Measurements from ENCODE around the gene REPIN1. TPM values are rescaled to one million over a fixed set of nuclear protein-coding genes. Genes with fewer than 3 reads are reported as not detected.

REPIN1 gene
- total RNA-seq, 1 experiment from 2014 or later, result 113 TPM

DNA sequence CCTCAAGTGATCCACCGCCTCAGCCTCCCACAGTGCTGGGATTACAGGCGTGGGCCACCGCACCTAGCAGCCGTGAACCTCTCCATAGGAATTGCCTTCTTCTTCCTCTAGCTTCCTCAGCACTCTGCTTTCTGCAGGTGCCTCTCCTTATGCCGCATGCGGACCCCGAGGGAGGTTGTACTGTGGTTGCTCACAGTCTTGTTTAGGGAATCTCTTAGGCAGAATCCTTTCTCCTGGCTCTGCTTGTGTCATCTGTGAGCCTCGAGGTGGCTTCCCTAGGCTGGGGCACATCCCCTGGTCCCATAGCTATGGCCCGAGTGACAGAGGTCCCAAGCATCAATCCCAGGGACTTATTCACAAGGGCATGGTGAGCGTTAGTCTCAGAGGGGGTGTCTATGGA, 48.6 kb downstream of the REPIN1 start:
- no peaks in the 10 kb centered on the region for H3K9me3 ChIP-seq (ENCODE audit: low read depth, low read length, poor library complexity, severe bottlenecking)
- DNase-seq (ENCODE audit: low spot score), result no peak
- H3K4me1 ChIP-seq (ENCODE audit: insufficient read depth, low read length, poor library complexity, severe bottlenecking), result peaks cover 4% of the 10 kb centered on the region
- POLR2A ChIA-PET (ENCODE audit: low non-redundant PET), result no interaction called here
- CTCF ChIA-PET, result no interaction called here
- H3K36me3 ChIP-seq (ENCODE audit: insufficient read depth, low read length, poor library complexity, severe bottlenecking), result no peaks in the 10 kb centered on the region
- TF ChIP-seq EZH2 (IDR thresholded peaks at IDR 0.05; ENCODE audit: borderline replicate concordance, low read depth, low read length, poor library complexity, severe bottlenecking), result no peak
- TF ChIP-seq, protein P1, sequence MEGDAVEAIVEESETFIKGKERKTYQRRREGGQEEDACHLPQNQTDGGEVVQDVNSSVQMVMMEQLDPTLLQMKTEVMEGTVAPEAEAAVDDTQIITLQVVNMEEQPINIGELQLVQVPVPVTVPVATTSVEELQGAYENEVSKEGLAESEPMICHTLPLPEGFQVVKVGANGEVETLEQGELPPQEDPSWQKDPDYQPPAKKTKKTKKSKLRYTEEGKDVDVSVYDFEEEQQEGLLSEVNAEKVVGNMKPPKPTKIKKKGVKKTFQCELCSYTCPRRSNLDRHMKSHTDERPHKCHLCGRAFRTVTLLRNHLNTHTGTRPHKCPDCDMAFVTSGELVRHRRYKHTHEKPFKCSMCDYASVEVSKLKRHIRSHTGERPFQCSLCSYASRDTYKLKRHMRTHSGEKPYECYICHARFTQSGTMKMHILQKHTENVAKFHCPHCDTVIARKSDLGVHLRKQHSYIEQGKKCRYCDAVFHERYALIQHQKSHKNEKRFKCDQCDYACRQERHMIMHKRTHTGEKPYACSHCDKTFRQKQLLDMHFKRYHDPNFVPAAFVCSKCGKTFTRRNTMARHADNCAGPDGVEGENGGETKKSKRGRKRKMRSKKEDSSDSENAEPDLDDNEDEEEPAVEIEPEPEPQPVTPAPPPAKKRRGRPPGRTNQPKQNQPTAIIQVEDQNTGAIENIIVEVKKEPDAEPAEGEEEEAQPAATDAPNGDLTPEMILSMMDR (conservative IDR thresholded peaks at IDR 0.05; ENCODE audit: low read depth, low read length), result no peak
- H3K4me3 ChIP-seq (ENCODE audit: low read depth, low read length, poor library complexity, severe bottlenecking), result no peak overlapping the region
- intact Hi-C loops (cut with micrococcal nuclease; ENCODE audit: unreplicated experiment), result no loop called here
- BruUV-seq (replicated peaks), result no TSS peak
- no peak overlapping the region for H3K27ac ChIP-seq (ENCODE audit: low read depth, low read length, poor library complexity, severe bottlenecking)
- no peaks in the 10 kb centered on the region for H3K27me3 ChIP-seq (replicated peaks; ENCODE audit: insufficient read depth, low read depth, low read length, poor library complexity)

DNA sequence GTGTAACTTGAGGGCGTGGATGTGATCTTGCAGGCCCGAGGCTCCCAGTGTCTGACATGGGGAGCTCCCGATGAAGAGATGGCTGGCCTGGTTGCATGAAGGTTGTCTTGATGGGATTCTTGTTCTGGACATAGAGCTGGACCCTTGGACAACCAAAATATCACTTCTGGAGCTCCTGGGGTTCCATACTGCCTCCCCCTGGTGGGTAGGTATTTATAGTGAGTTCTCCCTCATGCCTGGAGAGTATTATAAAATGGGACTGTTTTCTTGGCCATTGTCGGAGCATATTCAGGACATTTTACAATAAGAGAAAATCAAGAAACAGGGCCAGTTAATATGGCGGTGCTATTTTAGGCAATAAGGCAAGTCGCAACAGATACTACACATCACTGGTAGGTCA, 49.2 kb downstream of the REPIN1 start:
- H3K36me3 ChIP-seq (ENCODE audit: insufficient read depth, low read length, poor library complexity, severe bottlenecking), result no peaks in the 10 kb centered on the region
- intact Hi-C loops (cut with micrococcal nuclease; ENCODE audit: unreplicated experiment), result no loop called here
- DNase-seq (ENCODE audit: low spot score), result no peak
- no peak overlapping the region for H3K27ac ChIP-seq (ENCODE audit: low read depth, low read length, poor library complexity, severe bottlenecking)
- TF ChIP-seq, protein P1 (conservative IDR thresholded peaks at IDR 0.05; ENCODE audit: low read depth, low read length), result peak; percentile 51
- no peak for TF ChIP-seq EZH2 (IDR thresholded peaks at IDR 0.05; ENCODE audit: borderline replicate concordance, low read depth, low read length, poor library complexity, severe bottlenecking)
- ChIA-PET CTCF (no interaction called here), POLR2A (ENCODE audit: low non-redundant PET) (no interaction called here)
- no peaks in the 10 kb centered on the region for H3K9me3 ChIP-seq (ENCODE audit: low read depth, low read length, poor library complexity, severe bottlenecking)
- no peaks in the 10 kb centered on the region for H3K27me3 ChIP-seq (replicated peaks; ENCODE audit: insufficient read depth, low read depth, low read length, poor library complexity)
- no TSS peak for BruUV-seq (replicated peaks)
- no peak overlapping the region for H3K4me3 ChIP-seq (ENCODE audit: low read depth, low read length, poor library complexity, severe bottlenecking)
- peaks cover 4% of the 10 kb centered on the region for H3K4me1 ChIP-seq (ENCODE audit: insufficient read depth, low read length, poor library complexity, severe bottlenecking)

DNA sequence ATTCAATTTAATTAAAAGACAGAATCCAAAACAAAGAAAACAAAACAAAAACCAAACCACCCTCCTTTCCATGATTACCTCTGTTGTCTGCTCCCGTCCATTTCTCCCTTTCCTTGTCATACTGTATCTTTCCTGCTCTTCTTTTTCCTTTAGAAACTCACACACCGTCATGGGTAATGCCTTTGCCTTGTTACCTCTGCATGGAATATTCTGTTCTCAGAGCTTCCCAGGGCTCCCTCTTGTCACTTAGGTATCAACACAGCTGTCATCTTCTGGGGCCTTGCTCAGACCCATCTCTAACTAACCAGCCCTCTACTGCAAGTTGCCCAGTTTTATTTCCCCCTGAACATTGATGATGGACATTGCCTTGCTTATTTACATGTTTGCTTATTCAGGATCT, 51.6 kb downstream of the REPIN1 start:
- TF ChIP-seq EZH2 (IDR thresholded peaks at IDR 0.05; ENCODE audit: borderline replicate concordance, low read depth, low read length, poor library complexity, severe bottlenecking), result no peak
- TF ChIP-seq, protein P1 (conservative IDR thresholded peaks at IDR 0.05; ENCODE audit: low read depth, low read length), result no peak
- no TSS peak for BruUV-seq (replicated peaks)
- CTCF ChIA-PET, result no interaction called here
- no peaks in the 10 kb centered on the region for H3K27me3 ChIP-seq (replicated peaks; ENCODE audit: insufficient read depth, low read depth, low read length, poor library complexity)
- intact Hi-C loops (cut with micrococcal nuclease; ENCODE audit: unreplicated experiment), result loop anchor here (5.0 kb wide), 1 partner anchor 63 kb away; no protein-coding TSS in a partner anchor
- no peak for DNase-seq (ENCODE audit: low spot score)
- no peaks in the 10 kb centered on the region for H3K36me3 ChIP-seq (ENCODE audit: insufficient read depth, low read length, poor library complexity, severe bottlenecking)
- H3K27ac ChIP-seq (ENCODE audit: low read depth, low read length, poor library complexity, severe bottlenecking), result no peak overlapping the region
- H3K4me3 ChIP-seq (ENCODE audit: low read depth, low read length, poor library complexity, severe bottlenecking), result no peak overlapping the region
- POLR2A ChIA-PET (ENCODE audit: low non-redundant PET), result no interaction called here
- peaks cover 4% of the 10 kb centered on the region for H3K4me1 ChIP-seq (ENCODE audit: insufficient read depth, low read length, poor library complexity, severe bottlenecking)
- H3K9me3 ChIP-seq (ENCODE audit: low read depth, low read length, poor library complexity, severe bottlenecking), result no peaks in the 10 kb centered on the region

Measured in A673 (cell line).